HEK293 (cell line): ENCODE measurements around the gene CCDC57.

Source experiments
- OSR2 ChIP-seq: fragments of 450-650 bp; formaldehyde crosslinking; IDR thresholded peaks from 2 replicates; pipeline ENCODE4 v1.5.1; 2016; ENCODE audit warnings: missing biosample characterization, missing genetic modification characterization
- ZBTB7A ChIP-seq: fragments of 450-650 bp; formaldehyde crosslinking; IDR thresholded peaks from 2 replicates; pipeline ENCODE4 v1.5.1; 2016; ENCODE audit warnings: low read depth, missing biosample characterization, missing genetic modification characterization
- TF ChIP-seq, protein P1 (sequence below): fragments of 450-650 bp; formaldehyde crosslinking; IDR thresholded peaks from 2 replicates; pipeline ENCODE4 v1.5.1; 2016; ENCODE audit warnings: missing biosample characterization, missing genetic modification characterization
- TF ChIP-seq, protein P2 (sequence below): fragments of 450-650 bp; formaldehyde crosslinking; IDR thresholded peaks from 2 replicates; pipeline ENCODE4 v1.5.1; 2016; ENCODE audit warnings: missing biosample characterization, missing genetic modification characterization

DNA sequence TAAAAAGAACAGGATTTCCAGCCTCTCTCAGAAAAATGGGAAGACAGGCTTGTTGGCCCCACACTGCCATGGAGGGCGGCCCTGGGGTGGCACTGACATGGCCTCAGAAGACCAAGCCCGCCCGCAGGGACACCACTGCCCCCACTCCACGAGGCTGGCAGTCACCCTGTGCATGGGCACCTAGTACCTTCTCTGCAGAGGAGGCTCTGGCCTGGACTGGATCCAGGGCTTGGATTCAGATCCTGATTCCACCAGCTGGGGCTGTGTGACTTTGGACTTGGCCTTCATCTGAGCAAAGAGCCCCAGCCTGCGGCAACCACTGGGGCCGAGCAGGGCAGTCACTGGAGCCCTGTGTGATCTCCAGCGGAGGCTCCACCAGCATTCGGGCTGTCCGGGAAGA, 97.8 kb downstream of the CCDC57 start:
- TF ChIP-seq OSR2 (tag by site-specific recombination) (no peak), ZBTB7A (tag by site-specific recombination) (no peak)
- TF ChIP-seq, protein P1, sequence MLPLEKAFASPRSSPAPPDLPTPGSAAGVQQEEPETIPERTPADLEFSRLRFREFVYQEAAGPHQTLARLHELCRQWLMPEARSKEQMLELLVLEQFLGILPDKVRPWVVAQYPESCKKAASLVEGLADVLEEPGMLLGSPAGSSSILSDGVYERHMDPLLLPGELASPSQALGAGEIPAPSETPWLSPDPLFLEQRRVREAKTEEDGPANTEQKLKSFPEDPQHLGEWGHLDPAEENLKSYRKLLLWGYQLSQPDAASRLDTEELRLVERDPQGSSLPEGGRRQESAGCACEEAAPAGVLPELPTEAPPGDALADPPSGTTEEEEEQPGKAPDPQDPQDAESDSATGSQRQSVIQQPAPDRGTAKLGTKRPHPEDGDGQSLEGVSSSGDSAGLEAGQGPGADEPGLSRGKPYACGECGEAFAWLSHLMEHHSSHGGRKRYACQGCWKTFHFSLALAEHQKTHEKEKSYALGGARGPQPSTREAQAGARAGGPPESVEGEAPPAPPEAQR (tag by site-specific recombination) = no peak
- TF ChIP-seq, protein P2, sequence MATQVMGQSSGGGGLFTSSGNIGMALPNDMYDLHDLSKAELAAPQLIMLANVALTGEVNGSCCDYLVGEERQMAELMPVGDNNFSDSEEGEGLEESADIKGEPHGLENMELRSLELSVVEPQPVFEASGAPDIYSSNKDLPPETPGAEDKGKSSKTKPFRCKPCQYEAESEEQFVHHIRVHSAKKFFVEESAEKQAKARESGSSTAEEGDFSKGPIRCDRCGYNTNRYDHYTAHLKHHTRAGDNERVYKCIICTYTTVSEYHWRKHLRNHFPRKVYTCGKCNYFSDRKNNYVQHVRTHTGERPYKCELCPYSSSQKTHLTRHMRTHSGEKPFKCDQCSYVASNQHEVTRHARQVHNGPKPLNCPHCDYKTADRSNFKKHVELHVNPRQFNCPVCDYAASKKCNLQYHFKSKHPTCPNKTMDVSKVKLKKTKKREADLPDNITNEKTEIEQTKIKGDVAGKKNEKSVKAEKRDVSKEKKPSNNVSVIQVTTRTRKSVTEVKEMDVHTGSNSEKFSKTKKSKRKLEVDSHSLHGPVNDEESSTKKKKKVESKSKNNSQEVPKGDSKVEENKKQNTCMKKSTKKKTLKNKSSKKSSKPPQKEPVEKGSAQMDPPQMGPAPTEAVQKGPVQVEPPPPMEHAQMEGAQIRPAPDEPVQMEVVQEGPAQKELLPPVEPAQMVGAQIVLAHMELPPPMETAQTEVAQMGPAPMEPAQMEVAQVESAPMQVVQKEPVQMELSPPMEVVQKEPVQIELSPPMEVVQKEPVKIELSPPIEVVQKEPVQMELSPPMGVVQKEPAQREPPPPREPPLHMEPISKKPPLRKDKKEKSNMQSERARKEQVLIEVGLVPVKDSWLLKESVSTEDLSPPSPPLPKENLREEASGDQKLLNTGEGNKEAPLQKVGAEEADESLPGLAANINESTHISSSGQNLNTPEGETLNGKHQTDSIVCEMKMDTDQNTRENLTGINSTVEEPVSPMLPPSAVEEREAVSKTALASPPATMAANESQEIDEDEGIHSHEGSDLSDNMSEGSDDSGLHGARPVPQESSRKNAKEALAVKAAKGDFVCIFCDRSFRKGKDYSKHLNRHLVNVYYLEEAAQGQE = no peak
